OCI-LY7 (cell line): ENCODE results near the gene TNIK.

Experiments used
- EZH2phosphoT487 ChIP-seq: fragments of 200-600 bp; sonication (generic); IDR thresholded peaks from 2 replicates; pipeline ENCODE4 v1.6.1; 2018; ENCODE audit warnings: low read depth, borderline replicate concordance, mild to moderate bottlenecking, mixed run types, antibody characterized with exemption, low read length, moderate library complexity, mixed read lengths
- TF ChIP-seq, protein P1 (sequence below): fragments of 200-600 bp; sonication (generic); conservative IDR thresholded peaks from 2 replicates; pipeline ENCODE4 v1.5.1; 2014; ENCODE audit warnings: mild to moderate bottlenecking, antibody characterized with exemption, low read length, moderate library complexity, mixed read lengths

DNA sequence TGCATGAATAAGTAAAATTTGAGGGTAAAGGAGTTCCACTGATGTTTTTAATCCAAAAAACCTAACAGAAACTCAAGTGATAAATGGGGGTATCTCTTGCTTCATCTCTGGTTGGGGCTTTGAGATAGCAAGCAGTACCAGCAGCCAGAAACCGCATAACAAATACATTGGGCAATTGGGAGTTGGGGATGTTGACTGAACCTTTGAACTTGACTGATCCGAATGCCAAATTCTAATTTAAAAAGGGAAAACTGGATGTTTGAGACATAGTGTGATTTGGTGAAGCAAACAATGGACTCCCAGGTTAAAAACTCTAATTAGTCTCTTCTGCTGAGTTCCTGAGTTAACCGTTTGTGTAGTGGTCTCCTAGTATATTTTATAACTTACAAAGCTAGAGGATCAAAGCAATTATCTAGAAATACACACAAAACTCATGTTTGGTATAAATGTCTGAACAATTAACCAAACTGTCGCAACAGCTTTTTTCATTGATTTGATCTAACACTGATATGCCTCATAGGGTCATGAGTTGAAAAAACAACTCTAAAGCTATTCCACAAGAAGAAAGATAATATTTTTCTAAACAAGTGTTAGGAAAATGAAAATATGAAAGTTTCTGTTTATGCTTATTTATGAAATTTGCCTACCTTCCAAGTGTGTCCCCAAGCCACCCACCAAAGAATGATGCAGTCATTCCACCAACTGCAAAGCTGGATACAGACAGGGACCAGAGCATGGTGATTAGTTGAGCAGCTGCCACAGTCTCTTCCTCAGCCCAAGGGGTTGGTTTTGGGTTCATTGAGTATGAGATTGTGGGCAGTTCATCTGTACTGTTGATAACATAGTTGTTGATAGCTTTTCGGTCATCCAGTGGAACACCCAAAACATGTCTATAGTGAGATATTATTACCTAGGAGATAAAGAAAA, 446.1 kb downstream of the TNIK start:
- TF ChIP-seq, protein P1, sequence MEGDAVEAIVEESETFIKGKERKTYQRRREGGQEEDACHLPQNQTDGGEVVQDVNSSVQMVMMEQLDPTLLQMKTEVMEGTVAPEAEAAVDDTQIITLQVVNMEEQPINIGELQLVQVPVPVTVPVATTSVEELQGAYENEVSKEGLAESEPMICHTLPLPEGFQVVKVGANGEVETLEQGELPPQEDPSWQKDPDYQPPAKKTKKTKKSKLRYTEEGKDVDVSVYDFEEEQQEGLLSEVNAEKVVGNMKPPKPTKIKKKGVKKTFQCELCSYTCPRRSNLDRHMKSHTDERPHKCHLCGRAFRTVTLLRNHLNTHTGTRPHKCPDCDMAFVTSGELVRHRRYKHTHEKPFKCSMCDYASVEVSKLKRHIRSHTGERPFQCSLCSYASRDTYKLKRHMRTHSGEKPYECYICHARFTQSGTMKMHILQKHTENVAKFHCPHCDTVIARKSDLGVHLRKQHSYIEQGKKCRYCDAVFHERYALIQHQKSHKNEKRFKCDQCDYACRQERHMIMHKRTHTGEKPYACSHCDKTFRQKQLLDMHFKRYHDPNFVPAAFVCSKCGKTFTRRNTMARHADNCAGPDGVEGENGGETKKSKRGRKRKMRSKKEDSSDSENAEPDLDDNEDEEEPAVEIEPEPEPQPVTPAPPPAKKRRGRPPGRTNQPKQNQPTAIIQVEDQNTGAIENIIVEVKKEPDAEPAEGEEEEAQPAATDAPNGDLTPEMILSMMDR = no peak
- no peak for TF ChIP-seq EZH2phosphoT487
